IMR-90 (cell line): Measurements from ENCODE around the gene COX7B. TPM values are rescaled to one million over a fixed set of nuclear protein-coding genes. Genes with fewer than 3 reads are reported as not detected.

Experiments used
- ATAC-seq: fragments of 200-7000 bp; cut with Tn5 transposase; 2 replicates; pipeline ENCODE4 v1.9.1; 2020; ENCODE audit warnings: low read depth, mild to moderate bottlenecking, moderate library complexity
- BruUV-seq: library from RNA; stranded (reverse); fragments of 400-500 nt; replicated peaks from 2 replicates; lab custom pipeline; 2021; lab: Mats Ljungman, UMichigan
- CTCF ChIA-PET: fragments of 300-600 bp; formaldehyde crosslinking; extraction: SDS; loops from one replicate; lab custom pipeline; 2021; ENCODE audit warnings: antibody characterized with exemption; lab: Yijun Ruan, JAX
- POLR2A ChIA-PET: fragments of 300-600 bp; sonication (Branson Sonifier 250); formaldehyde crosslinking; loops from one replicate; lab custom pipeline; 2022; ENCODE audit warnings: antibody characterized with exemption; ENCODE audit not compliant: unreplicated experiment; lab: Charles Lee
- DNase-seq: peaks from one replicate; pipeline ENCODE4 v3.0.0; 2013
- H2AFZ ChIP-seq: replicated peaks from 2 replicates; pipeline ENCODE3; 2013; ENCODE audit warnings: low read length, mild to moderate bottlenecking; ENCODE audit not compliant: poor library complexity
- H2AK5ac ChIP-seq: 2 replicates; pipeline ENCODE4 v1.6.1; 2013; ENCODE audit warnings: low read depth, low read length, inconsistent platforms
- H2AK9ac ChIP-seq: replicated peaks from 2 replicates; pipeline ENCODE3; 2013; ENCODE audit warnings: mild to moderate bottlenecking, low read depth, low read length, moderate library complexity; ENCODE audit not compliant: poor library complexity
- H2BK120ac ChIP-seq: 2 replicates; pipeline ENCODE4 v1.6.1; 2013; ENCODE audit warnings: low read depth, low read length, inconsistent platforms
- H2BK15ac ChIP-seq: 3 replicates; pipeline ENCODE4 v1.6.1; 2013; ENCODE audit warnings: low read depth, low read length, inconsistent platforms
- H2BK20ac ChIP-seq: 2 replicates; pipeline ENCODE4 v1.6.1; 2013; ENCODE audit warnings: low read depth, mild to moderate bottlenecking, inconsistent platforms, low read length, moderate library complexity
- H2BK5ac ChIP-seq: 2 replicates; pipeline ENCODE4 v1.6.1; 2013; ENCODE audit warnings: mild to moderate bottlenecking, low read depth, low read length, inconsistent platforms; ENCODE audit not compliant: poor library complexity, severe bottlenecking
- H3K14ac ChIP-seq: replicated peaks from 2 replicates; pipeline ENCODE4 v1.6.1; 2013; ENCODE audit warnings: low read depth, low read length, inconsistent platforms
- H3K18ac ChIP-seq: 2 replicates; pipeline ENCODE4 v1.6.1; 2013; ENCODE audit warnings: low read depth, low read length, control low read depth
- H3K23ac ChIP-seq: 2 replicates; pipeline ENCODE4 v1.6.1; 2013; ENCODE audit warnings: low read depth, low read length, inconsistent platforms
- H3K27ac ChIP-seq: 2 replicates; pipeline ENCODE4 v1.5.1; 2013; ENCODE audit warnings: mild to moderate bottlenecking, control low read depth, low read length; ENCODE audit not compliant: insufficient read depth
- H3K27me3 ChIP-seq: 2 replicates; pipeline ENCODE4 v1.6.1; 2013; ENCODE audit warnings: low read length; ENCODE audit not compliant: control insufficient read depth, insufficient read depth
- H3K36me3 ChIP-seq: 2 replicates; pipeline ENCODE4 v1.6.1; 2013; ENCODE audit warnings: low read length, mixed read lengths; ENCODE audit not compliant: control insufficient read depth, insufficient read depth
- H3K4ac ChIP-seq: 2 replicates; pipeline ENCODE4 v1.6.1; 2013; ENCODE audit warnings: low read depth, low read length, inconsistent platforms
- H3K4me1 ChIP-seq: 2 replicates; pipeline ENCODE4 v1.6.1; 2013; ENCODE audit warnings: low read length, mixed read lengths; ENCODE audit not compliant: control insufficient read depth, insufficient read depth
- H3K4me2 ChIP-seq: 2 replicates; pipeline ENCODE4 v1.6.1; 2013; ENCODE audit warnings: low read depth, mild to moderate bottlenecking, control low read depth, low read length, moderate library complexity
- H3K4me3 ChIP-seq: 2 replicates; pipeline ENCODE4 v1.5.1; 2013; ENCODE audit warnings: low read depth, mild to moderate bottlenecking, control low read depth, low read length, moderate library complexity; ENCODE audit not compliant: insufficient read depth
- H3K56ac ChIP-seq: 2 replicates; pipeline ENCODE4 v1.6.1; 2013; ENCODE audit warnings: low read length, inconsistent platforms; ENCODE audit not compliant: insufficient read depth; ENCODE audit errors: extremely low read depth
- H3K79me1 ChIP-seq, 2 experiments: 2 replicates each; pipeline ENCODE4 v1.6.1; 2013; ENCODE audit warnings: low read length in 2 of 2, inconsistent platforms in 1 of 2, low read depth in 1 of 2
- H3K9ac ChIP-seq: 2 replicates; pipeline ENCODE4 v1.6.1; 2013; ENCODE audit warnings: low read depth, low read length, control low read depth
- H3K9me1 ChIP-seq: 2 replicates; pipeline ENCODE4 v1.6.1; 2013; ENCODE audit warnings: low read length, inconsistent platforms; ENCODE audit not compliant: insufficient read depth
- H3K9me3 ChIP-seq: 2 replicates; pipeline ENCODE4 v1.6.1; 2013; ENCODE audit warnings: low read length; ENCODE audit not compliant: control insufficient read depth, insufficient read depth
- H4K20me1 ChIP-seq: 2 replicates; pipeline ENCODE4 v1.6.1; 2013; ENCODE audit warnings: low read length, inconsistent platforms; ENCODE audit not compliant: insufficient read depth
- H4K5ac ChIP-seq: 2 replicates; pipeline ENCODE4 v1.6.1; 2013; ENCODE audit warnings: mild to moderate bottlenecking, low read depth, low read length, control low read depth
- H4K8ac ChIP-seq, 2 experiments: 2 replicates each; pipeline ENCODE4 v1.6.1; 2013; ENCODE audit warnings: low read depth in 2 of 2, low read length in 2 of 2, control low read depth in 1 of 2, inconsistent platforms in 1 of 2
- H4K91ac ChIP-seq: 2 replicates; pipeline ENCODE4 v1.6.1; 2013; ENCODE audit warnings: low read depth, low read length, inconsistent platforms; ENCODE audit not compliant: insufficient read depth
- BHLHE40 ChIP-seq: fragments of 150-350 bp; IDR thresholded peaks from 2 replicates; pipeline ENCODE4 v1.6.1; 2016; ENCODE audit warnings: mild to moderate bottlenecking, low read depth, low read length
- CEBPB ChIP-seq: IDR thresholded peaks from 2 replicates; pipeline ENCODE4 v1.6.1; 2012; ENCODE audit warnings: low read depth, low read length, improper control_type of control experiment
- CHD1 ChIP-seq: IDR thresholded peaks from 2 replicates; pipeline ENCODE4 v1.6.1; 2012; ENCODE audit warnings: low read depth, low read length, improper control_type of control experiment
- FOS ChIP-seq: fragments of 150-350 bp; IDR thresholded peaks from 2 replicates; pipeline ENCODE4 v1.6.1; 2016; ENCODE audit warnings: low read depth, low read length
- MAFK ChIP-seq: IDR thresholded peaks from 2 replicates; pipeline ENCODE4 v1.6.1; 2012; ENCODE audit warnings: low read depth, low read length, improper control_type of control experiment
- MAZ ChIP-seq: IDR thresholded peaks from 2 replicates; pipeline ENCODE4 v1.6.1; 2012; ENCODE audit warnings: low read depth, mild to moderate bottlenecking, low read length, improper control_type of control experiment, moderate library complexity, borderline replicate concordance
- NFE2L2 ChIP-seq: fragments of 150-350 bp; IDR thresholded peaks from 2 replicates; pipeline ENCODE4 v1.6.1; 2016; ENCODE audit warnings: low read depth, mild to moderate bottlenecking, low read length
- POLR2A ChIP-seq: IDR thresholded peaks from 2 replicates; pipeline ENCODE4 v1.6.1; 2012; ENCODE audit warnings: mild to moderate bottlenecking, low read depth, low read length
- RAD21 ChIP-seq: IDR thresholded peaks from 2 replicates; pipeline ENCODE4 v1.6.1; 2012; ENCODE audit warnings: low read length, improper control_type of control experiment
- RFX5 ChIP-seq: IDR thresholded peaks from 2 replicates; pipeline ENCODE4 v1.8.0; 2012; ENCODE audit warnings: low read depth, mild to moderate bottlenecking, low read length, moderate library complexity
- SMC3 ChIP-seq: fragments of 150-350 bp; IDR thresholded peaks from 2 replicates; pipeline ENCODE4 v1.6.1; 2016; ENCODE audit warnings: low read depth, mild to moderate bottlenecking, antibody characterized with exemption, low read length, moderate library complexity
- USF2 ChIP-seq: fragments of 150-350 bp; IDR thresholded peaks from 2 replicates; pipeline ENCODE4 v1.6.1; 2017; ENCODE audit warnings: mild to moderate bottlenecking, antibody characterized with exemption, low read length, low read depth
- WGBS, 2 experiments: methylation state at CpG; one replicate each; pipeline versions ENCODE4 v1.1.5 to v1.1.7; 2013; ENCODE audit warnings: missing lambda C conversion rate in 2 of 2; ENCODE audit not compliant: insufficient read length in 1 of 2; ENCODE audit errors: extremely low coverage in 2 of 2; 5-methylcytosine and 5-hydroxymethylcytosine counted together
- dilution Hi-C: fragments of 300-500 bp; cut with HindIII; formaldehyde crosslinking; loops from one replicate; pipeline ENCODE4 v1.14.3; 2018; ENCODE audit warnings: low sequenced_read_pairs; ENCODE audit not compliant: unreplicated experiment
- in situ Hi-C: fragments of 300-500 bp; cut with MboI; formaldehyde crosslinking; loops from 3 replicates; pipeline ENCODE4 v1.14.3; 2019; ENCODE audit warnings: low sequenced_read_pairs, inconsistent platforms, mixed read lengths
- intact Hi-C: fragments of 100-400 bp; cut with micrococcal nuclease; formaldehyde crosslinking; loops from 2 replicates; pipeline ENCODE4 v1.10.0; 2022
- polyA plus RNA-seq, 3 experiments: library from polyadenylated mRNA; depleted of rRNA; stranded (reverse); fragments of >200 nt; gene quantifications; 2 replicates each; pipeline ENCODE4 v1.2.3, GENCODE V29; 2012; ENCODE audit warnings: low replicate concordance in 1 of 3
- total RNA-seq: library from RNA; depleted of rRNA; stranded (reverse); fragments of >200 nt; gene quantifications from 2 replicates; pipeline ENCODE4 v1.2.3, GENCODE V29; 2012
- TF ChIP-seq, protein P1 (sequence below): conservative IDR thresholded peaks from 2 replicates; pipeline ENCODE4 v1.5.1; 2012; ENCODE audit warnings: mild to moderate bottlenecking, low read depth, low read length, improper control_type of control experiment
- TF ChIP-seq, protein P2 (sequence below): fragments of 150-350 bp; IDR thresholded peaks from 2 replicates; pipeline ENCODE4 v1.6.1; 2016; ENCODE audit warnings: low read depth, mild to moderate bottlenecking, low read length, moderate library complexity, borderline replicate concordance

COX7B gene
- total and polyA plus RNA-seq, 2 of the 4 experiments (the other 2 are of a cell fraction), result 330 to 912 TPM

- in situ Hi-C loops, result no loop called here
- TF ChIP-seq RAD21 (no peak), MAFK (no peak), MAZ (no peak), USF2 (no peak), RFX5 (no peak), CEBPB (no peak), POLR2A (no peak), NFE2L2 (no peak), BHLHE40 (no peak), SMC3 (no peak), FOS (no peak), CHD1 (no peak)
- TF ChIP-seq, protein P1, sequence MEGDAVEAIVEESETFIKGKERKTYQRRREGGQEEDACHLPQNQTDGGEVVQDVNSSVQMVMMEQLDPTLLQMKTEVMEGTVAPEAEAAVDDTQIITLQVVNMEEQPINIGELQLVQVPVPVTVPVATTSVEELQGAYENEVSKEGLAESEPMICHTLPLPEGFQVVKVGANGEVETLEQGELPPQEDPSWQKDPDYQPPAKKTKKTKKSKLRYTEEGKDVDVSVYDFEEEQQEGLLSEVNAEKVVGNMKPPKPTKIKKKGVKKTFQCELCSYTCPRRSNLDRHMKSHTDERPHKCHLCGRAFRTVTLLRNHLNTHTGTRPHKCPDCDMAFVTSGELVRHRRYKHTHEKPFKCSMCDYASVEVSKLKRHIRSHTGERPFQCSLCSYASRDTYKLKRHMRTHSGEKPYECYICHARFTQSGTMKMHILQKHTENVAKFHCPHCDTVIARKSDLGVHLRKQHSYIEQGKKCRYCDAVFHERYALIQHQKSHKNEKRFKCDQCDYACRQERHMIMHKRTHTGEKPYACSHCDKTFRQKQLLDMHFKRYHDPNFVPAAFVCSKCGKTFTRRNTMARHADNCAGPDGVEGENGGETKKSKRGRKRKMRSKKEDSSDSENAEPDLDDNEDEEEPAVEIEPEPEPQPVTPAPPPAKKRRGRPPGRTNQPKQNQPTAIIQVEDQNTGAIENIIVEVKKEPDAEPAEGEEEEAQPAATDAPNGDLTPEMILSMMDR, result no peak
- TF ChIP-seq, protein P2, sequence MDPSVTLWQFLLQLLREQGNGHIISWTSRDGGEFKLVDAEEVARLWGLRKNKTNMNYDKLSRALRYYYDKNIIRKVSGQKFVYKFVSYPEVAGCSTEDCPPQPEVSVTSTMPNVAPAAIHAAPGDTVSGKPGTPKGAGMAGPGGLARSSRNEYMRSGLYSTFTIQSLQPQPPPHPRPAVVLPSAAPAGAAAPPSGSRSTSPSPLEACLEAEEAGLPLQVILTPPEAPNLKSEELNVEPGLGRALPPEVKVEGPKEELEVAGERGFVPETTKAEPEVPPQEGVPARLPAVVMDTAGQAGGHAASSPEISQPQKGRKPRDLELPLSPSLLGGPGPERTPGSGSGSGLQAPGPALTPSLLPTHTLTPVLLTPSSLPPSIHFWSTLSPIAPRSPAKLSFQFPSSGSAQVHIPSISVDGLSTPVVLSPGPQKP, result no peak
- H4K5ac ChIP-seq, result no peak overlapping the region
- no peak overlapping the region for H2BK120ac ChIP-seq
- H3K23ac ChIP-seq, result no peak overlapping the region
- no peak overlapping the region for H2BK5ac ChIP-seq
- WGBS, 2 experiments, result no CpG with 5 or more reads among the region's 3 CpGs
- H4K8ac ChIP-seq, result no peak overlapping the region
- no peak overlapping the region for H2AFZ ChIP-seq
- H3K4ac ChIP-seq, result no peak overlapping the region
- peak overlapping the region; percentile 72 for H3K4me2 ChIP-seq
- H3K27ac ChIP-seq, result no peak overlapping the region
- POLR2A ChIA-PET, result no interaction called here
- ATAC-seq, result no peak
- peaks cover 0 to 4% of the 10 kb centered on the region in 2 experiments; a peak in 2 of 4 replicates for H3K79me1 ChIP-seq
- no peak overlapping the region for H3K9ac ChIP-seq
- H3K14ac ChIP-seq, result no peak overlapping the region
- intact Hi-C loops, result no loop called here
- no peak overlapping the region for H2AK9ac ChIP-seq
- H2BK15ac ChIP-seq, result no peak overlapping the region
- no peak overlapping the region for H2AK5ac ChIP-seq
- dilution Hi-C loops, result no loop called here
- no peak overlapping the region for H3K56ac ChIP-seq
- no peaks in the 10 kb centered on the region for H3K4me1 ChIP-seq
- no peaks in the 10 kb centered on the region for H3K27me3 ChIP-seq
- BruUV-seq, result no TSS peak
- H4K91ac ChIP-seq, result no peak overlapping the region
- no peak overlapping the region for H2BK20ac ChIP-seq
- H3K4me3 ChIP-seq, result 0 out of 2 replicates have a peak overlapping the region, but pooled peaks have one; percentile 14
- H3K18ac ChIP-seq, result no peak overlapping the region
- no peaks in the 10 kb centered on the region for H3K9me1 ChIP-seq
- H3K36me3 ChIP-seq, result no peaks in the 10 kb centered on the region
- CTCF ChIA-PET, result no interaction called here
- DNase-seq, result no peak
- no peaks in the 10 kb centered on the region for H4K20me1 ChIP-seq
- no peaks in the 10 kb centered on the region for H3K9me3 ChIP-seq
Observed at GRCh38 chrX:77925764-77926163, 26.5 kb downstream of the COX7B start.
